AG04450 (cell line): Measurements from ENCODE around the gene NHLRC4. TPM values are rescaled to one million over a fixed set of nuclear protein-coding genes. Genes with fewer than 3 reads are reported as not detected.

Experiments
- CTCF ChIA-PET: fragments of 300-600, 350-600 bp; formaldehyde crosslinking; extraction: SDS; loops from one replicate; lab custom pipeline; 2022; ENCODE audit warnings: antibody characterized with exemption, inconsistent platforms; lab: Charles Lee
- POLR2A ChIA-PET: fragments of 350-600 bp; formaldehyde crosslinking; extraction: SDS; loops from one replicate; lab custom pipeline; 2021; ENCODE audit warnings: antibody characterized with exemption, inconsistent platforms; lab: Yijun Ruan, JAX
- DNase-seq: peaks from one replicate; pipeline ENCODE4 v3.0.0-alpha.2; 2011; ENCODE audit warnings: low read depth, low spot score
- H3K27ac ChIP-seq: one replicate; pipeline ENCODE4 v1.5.1; 2012; ENCODE audit warnings: low read depth, low read length, control low read depth
- H3K27me3 ChIP-seq: one replicate; pipeline ENCODE4 v1.6.0; 2012; ENCODE audit warnings: low read length; ENCODE audit not compliant: control insufficient read depth, insufficient read depth
- H3K4me3 ChIP-seq: 2 replicates; pipeline ENCODE4 v1.5.1; 2011; ENCODE audit warnings: mild to moderate bottlenecking, low read depth, low read length, control low read depth
- H3K9me3 ChIP-seq: 2 replicates; pipeline ENCODE4 v1.5.1; 2012; ENCODE audit warnings: low read length; ENCODE audit not compliant: control insufficient read depth, insufficient read depth
- CTCF ChIP-seq: IDR thresholded peaks from 2 replicates; pipeline ENCODE4 v1.5.1; 2011; ENCODE audit warnings: low read depth, low read length, control low read depth, inconsistent platforms
- polyA plus RNA-seq: library from polyadenylated mRNA; depleted of rRNA; stranded (reverse); fragments of >200 nt; gene quantifications from 2 replicates; pipeline ENCODE4 v1.2.3, GENCODE V29; 2011

NHLRC4 gene
- polyA plus RNA-seq, 1 experiment, result 0.45 TPM

- Histone ChIP-seq H3K27ac (no peak overlapping the region), H3K9me3 (no peaks in the 10 kb centered on the region; the same call in 1 of the 2 replicates), H3K27me3 (no peaks in the 10 kb centered on the region), H3K4me3 (no peak overlapping the region)
- CTCF ChIA-PET, result no interaction called here
- no peak for TF ChIP-seq CTCF
- no peak for DNase-seq
- POLR2A ChIA-PET, result interaction anchor here (1.2 kb wide), 1 partner anchor 89 kb away, joined by 4 read pairs; the partner anchor contains the start of gene RHOT2
These were observed 11.5 kb downstream of the NHLRC4 start for GRCh38 chr16:578232-578869.

- ChIA-PET POLR2A (interaction anchor here (0.6 to 1.2 kb wide), 2 partner anchors 19 to 89 kb away, joined by 4 read pairs; partner anchors contain the start of gene RHOT2), CTCF (no interaction called here)
- TF ChIP-seq CTCF, result peak; percentile 74
- DNase-seq, result no peak
- Histone ChIP-seq H3K4me3 (no peak overlapping the region), H3K27ac (no peak overlapping the region), H3K9me3 (no peaks in the 10 kb centered on the region; the same call in 1 of the 2 replicates), H3K27me3 (no peaks in the 10 kb centered on the region)
These were observed 12.1 kb downstream of the NHLRC4 start for GRCh38 chr16:578870-579405.

- ChIA-PET CTCF (no interaction called here), POLR2A (no interaction called here)
- no peak overlapping the region for H3K27ac ChIP-seq
- H3K4me3 ChIP-seq, result no peak overlapping the region
- DNase-seq, result no peak
- no peaks in the 10 kb centered on the region; the same call in 1 of the 2 replicates for H3K9me3 ChIP-seq
- H3K27me3 ChIP-seq, result no peaks in the 10 kb centered on the region
- TF ChIP-seq CTCF, result no peak
These were observed 13.5 kb downstream of the NHLRC4 start for GRCh38 chr16:580141-580945.

GRCh38 chr16:580946-581498 is 14.2 kb downstream of the NHLRC4 start:
- no peak for TF ChIP-seq CTCF
- POLR2A ChIA-PET, result interaction anchor here (0.6 to 0.7 kb wide), 2 partner anchors 45 to 159 kb away, joined by 4 to 5 read pairs; no protein-coding TSS in a partner anchor
- no peak overlapping the region for H3K4me3 ChIP-seq
- CTCF ChIA-PET, result no interaction called here
- H3K27me3 ChIP-seq, result no peaks in the 10 kb centered on the region
- H3K9me3 ChIP-seq, result no peaks in the 10 kb centered on the region; the same call in 1 of the 2 replicates
- H3K27ac ChIP-seq, result no peak overlapping the region
- DNase-seq, result no peak
